GM12878 (cell line): ENCODE data around the gene CSF3R. TPM values are rescaled to one million over a fixed set of nuclear protein-coding genes. Genes with fewer than 3 reads are reported as not detected.

Source experiments
- BRCA1 ChIP-seq: IDR thresholded peaks from 2 replicates; pipeline ENCODE4 v1.6.1; 2011; ENCODE audit warnings: low read depth, low read length, improper control_type of control experiment
- CBX5 ChIP-seq: sonication (generic); IDR thresholded peaks from 2 replicates; pipeline ENCODE4 v1.6.1; 2016; ENCODE audit warnings: low read depth, moderate library complexity, mild to moderate bottlenecking, inconsistent platforms
- CREM ChIP-seq: IDR thresholded peaks from 2 replicates; pipeline ENCODE4 v1.6.1; 2014; ENCODE audit warnings: antibody characterized with exemption, low read depth
- E2F4 ChIP-seq: IDR thresholded peaks from 2 replicates; pipeline ENCODE4 v1.6.1; 2012; ENCODE audit warnings: low read depth, low read length, improper control_type of control experiment
- EED ChIP-seq: sonication (generic); IDR thresholded peaks from 2 replicates; pipeline ENCODE4 v1.6.1; 2016; ENCODE audit warnings: antibody characterized with exemption, low read depth
- ESRRA ChIP-seq: IDR thresholded peaks from 2 replicates; pipeline ENCODE4 v1.6.1; 2012; ENCODE audit warnings: mild to moderate bottlenecking, low read length, improper control_type of control experiment
- ETV6 ChIP-seq, 2 experiments: fragments of 450-650 bp in 1 of 2; IDR thresholded peaks in 1 of 2; conservative IDR thresholded peaks in 1 of 2; 2 replicates each; pipeline ENCODE4 v1.6.1; 2014; ENCODE audit warnings: antibody characterized with exemption in 1 of 2, borderline replicate concordance in 1 of 2, low read depth in 1 of 2, mild to moderate bottlenecking in 1 of 2, moderate library complexity in 1 of 2
- EZH2 ChIP-seq: IDR thresholded peaks from 2 replicates; pipeline ENCODE4 v1.6.1; 2012; ENCODE audit warnings: low read depth, mild to moderate bottlenecking, control low read depth, inconsistent platforms, low read length, borderline replicate concordance; ENCODE audit not compliant: control insufficient read depth
- MEF2A ChIP-seq: IDR thresholded peaks from 2 replicates; pipeline ENCODE4 v1.6.1; 2011; ENCODE audit warnings: low read depth, mild to moderate bottlenecking, low read length, moderate library complexity; ENCODE audit not compliant: insufficient read depth
- MLLT1 ChIP-seq: fragments of 450-650 bp; IDR thresholded peaks from 2 replicates; pipeline ENCODE4 v1.6.1; 2016; ENCODE audit warnings: mild to moderate bottlenecking
- NFIC ChIP-seq: IDR thresholded peaks from 2 replicates; pipeline ENCODE4 v1.6.1; 2012; ENCODE audit warnings: low read depth, mild to moderate bottlenecking, inconsistent platforms, low read length, moderate library complexity
- NFXL1 ChIP-seq: fragments of 450-650 bp; IDR thresholded peaks from 2 replicates; pipeline ENCODE4 v1.6.1; 2017; ENCODE audit warnings: antibody characterized with exemption, mild to moderate bottlenecking, borderline replicate concordance
- RAD51 ChIP-seq: fragments of 450-650 bp; IDR thresholded peaks from 2 replicates; pipeline ENCODE4 v1.6.1; 2016; ENCODE audit warnings: moderate library complexity, mild to moderate bottlenecking, inconsistent platforms
- RUNX3 ChIP-seq: IDR thresholded peaks from 2 replicates; pipeline ENCODE4 v1.6.1; 2012; ENCODE audit warnings: low read length, inconsistent platforms
- SIN3A ChIP-seq: IDR thresholded peaks from 2 replicates; pipeline ENCODE4 v1.6.1; 2012; ENCODE audit warnings: low read depth, low read length, improper control_type of control experiment
- SIX5 ChIP-seq: IDR thresholded peaks from 2 replicates; pipeline ENCODE4 v1.6.1; 2011; ENCODE audit warnings: mild to moderate bottlenecking, low read depth, low read length, moderate library complexity; ENCODE audit not compliant: severe bottlenecking
- SKIL ChIP-seq: fragments of 450-650 bp; IDR thresholded peaks from 2 replicates; pipeline ENCODE4 v1.6.1; 2017; ENCODE audit warnings: mild to moderate bottlenecking, low read depth, inconsistent platforms; ENCODE audit not compliant: poor library complexity, severe bottlenecking
- SPI1 ChIP-seq: IDR thresholded peaks from 2 replicates; pipeline ENCODE4 v1.6.1; 2011; ENCODE audit warnings: low read depth, mild to moderate bottlenecking, low read length, moderate library complexity, borderline replicate concordance; ENCODE audit not compliant: insufficient read depth
- SUPT20H ChIP-seq: IDR thresholded peaks from 2 replicates; pipeline ENCODE4 v1.6.1; 2011; ENCODE audit warnings: low read depth, mild to moderate bottlenecking, low read length, moderate library complexity, borderline replicate concordance; ENCODE audit not compliant: control insufficient read depth
- TCF3 ChIP-seq: IDR thresholded peaks from 2 replicates; pipeline ENCODE4 v1.6.1; 2012; ENCODE audit warnings: low read depth, mild to moderate bottlenecking, low read length, borderline replicate concordance; ENCODE audit not compliant: insufficient read depth
- TCF7 ChIP-seq: IDR thresholded peaks from 2 replicates; pipeline ENCODE4 v1.6.1; 2014; ENCODE audit warnings: antibody characterized with exemption, borderline replicate concordance
- ZNF24 ChIP-seq: fragments of 450-650 bp; IDR thresholded peaks from 2 replicates; pipeline ENCODE4 v1.6.1; 2017; ENCODE audit warnings: antibody characterized with exemption, mild to moderate bottlenecking
- ZNF687 ChIP-seq: fragments of 450-650 bp; IDR thresholded peaks from 2 replicates; pipeline ENCODE4 v1.6.1; 2017; ENCODE audit warnings: mild to moderate bottlenecking, moderate library complexity
- polyA plus RNA-seq, 11 experiments: library from polyadenylated mRNA; depleted of rRNA in 4 of 11; unstranded in 6 of 11; stranded (reverse) in 5 of 11; fragments of >200 nt; fragmentation: Nextera tagmentation in 4 of 11; fragmentation: Illumina TruSeq in 1 of 11; extraction: Ambion mirVana in 4 of 11; extraction: Trizol in 1 of 11; gene quantifications; 1 replicate in 1 of 11; 2 replicates in 10 of 11; pipeline versions ENCODE4 v1.2.1 to v1.2.3, GENCODE V29; 2011 to 2016; ENCODE audit warnings: inconsistent platforms in 2 of 11, missing spikeins in 2 of 11, low read depth in 1 of 11
- total RNA-seq, 4 experiments: library from RNA; depleted of rRNA in 3 of 4; stranded (reverse); fragments of >200 nt in 3 of 4; fragmentation: Illumina TruSeq in 1 of 4; extraction: Trizol in 1 of 4; gene quantifications; 2 replicates each; pipeline versions ENCODE4 v1.2.1 to v1.2.3, GENCODE V29; 2013 to 2021

The CSF3R gene
- total and polyA plus RNA-seq, 10 of the 15 experiments (the other 5 are each of a cell fraction or from before 2014, with no cell fraction given), result 0.13 TPM; not detected in 9

GRCh38 chr1:36420836-36421317 is 61.8 kb downstream of the CSF3R start (continued):
- TF ChIP-seq BRCA1, result no peak
- no peak for TF ChIP-seq ZNF24
- no peak for TF ChIP-seq CREM
- no peak for TF ChIP-seq SIN3A
- no peak for TF ChIP-seq RUNX3
- no peak for TF ChIP-seq SPI1
- TF ChIP-seq TCF3, result no peak
- no peak for TF ChIP-seq MLLT1
- TF ChIP-seq CBX5, result no peak
- TF ChIP-seq EED, result no peak
- no peak for TF ChIP-seq SIX5
- TF ChIP-seq TCF7, result no peak
- no peak for TF ChIP-seq NFXL1
- no peak for TF ChIP-seq SUPT20H
- TF ChIP-seq MEF2A, result no peak
- TF ChIP-seq EZH2, result no peak
- no peak for TF ChIP-seq ESRRA
- no peak for TF ChIP-seq ZNF687
- no peak for TF ChIP-seq RAD51
- TF ChIP-seq E2F4, result no peak
- no peak for TF ChIP-seq ETV6 (conservative IDR thresholded peaks at IDR 0.05 in 1 of 2, IDR thresholded peaks at IDR 0.05 in 1 of 2; ENCODE audit: borderline replicate concordance in 1 of 2, low read depth in 1 of 2)
- TF ChIP-seq SKIL, result no peak
- TF ChIP-seq NFIC, result no peak
